Esophagus muscularis mucosa (tissue), 3 donors: ENCODE results near the gene FSHR.

Experiments used
- CTCF ChIP-seq, 3 experiments: fragments of 200-600 bp in 2 of 3; fragments of 450-650 bp in 1 of 3; sonication (generic) in 2 of 3; IDR thresholded peaks; one replicate each; pipeline ENCODE4 v1.5.1; 2017 to 2019; ENCODE audit warnings: antibody characterized with exemption in 3 of 3, mild to moderate bottlenecking in 2 of 3, moderate library complexity in 1 of 3
- POLR2A ChIP-seq: fragments of 450-650 bp; IDR thresholded peaks from one replicate; pipeline ENCODE4 v1.6.1; 2017; ENCODE audit warnings: antibody characterized with exemption, moderate library complexity, mild to moderate bottlenecking, low read depth
- POLR2AphosphoS5 ChIP-seq, 2 donors: sonication (generic); formaldehyde crosslinking; IDR thresholded peaks; one replicate each; pipeline ENCODE4 v1.6.1; 2017; ENCODE audit warnings: antibody characterized with exemption in 2 of 2

DNA sequence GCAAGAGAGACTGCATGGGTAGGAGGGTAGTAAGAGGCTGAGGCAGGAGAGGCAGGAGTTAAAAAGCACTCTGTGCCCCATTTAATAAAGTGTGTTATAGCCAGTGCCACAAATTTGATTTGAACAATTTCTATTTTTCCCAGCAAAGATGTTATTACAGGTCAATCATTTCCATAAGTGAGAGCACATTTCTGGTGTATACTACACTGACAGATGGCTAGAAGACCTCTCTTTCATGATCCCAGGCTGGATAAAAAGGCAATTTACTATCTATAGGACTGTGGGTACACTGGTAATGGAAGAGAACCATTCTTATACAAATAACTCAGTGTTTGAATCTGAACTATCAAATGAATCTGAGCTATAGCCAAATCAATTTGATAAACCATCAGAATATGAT, 176.2 kb downstream of the FSHR start:
- no peak for TF ChIP-seq CTCF (IDR thresholded peaks at IDR 0.05)
- no peak for TF ChIP-seq POLR2A
- no peak for TF ChIP-seq POLR2AphosphoS5 (IDR thresholded peaks at IDR 0.05)
